ENCODE results near the gene TTLL9.

GRCh38 chr20:31954500-31954899 is 84.1 kb downstream of the TTLL9 start:
- TF ChIP-seq SIN3A (IDR thresholded peaks at IDR 0.05; ENCODE audit: borderline replicate concordance, insufficient read depth, low read length): no peak
- no peak for TF ChIP-seq REST (IDR thresholded peaks at IDR 0.05; ENCODE audit: insufficient read depth in 1 of 2, low read depth in 2 of 2, low read length in 2 of 2)
- no peak for TF ChIP-seq TAF1 (IDR thresholded peaks at IDR 0.05; ENCODE audit: borderline replicate concordance, insufficient read depth, low read length)
- TF ChIP-seq POLR2AphosphoS5 (IDR thresholded peaks at IDR 0.05; ENCODE audit: low read depth, low read length): no peak

Measured in PFSK-1 (cell line).